ENCODE results near the gene GCGR. TPM values are rescaled to one million over a fixed set of nuclear protein-coding genes. Genes with fewer than 3 reads are reported as not detected.

The GCGR gene
- total and polyA plus RNA-seq, 2 of the 13 experiments (the other 11 are each of a cell fraction or from before 2014, with no cell fraction given): 0.04 to 0.13 TPM

- no peaks in the 10 kb centered on the region for H3K79me2 ChIP-seq (ENCODE audit: insufficient read depth, low read length)
- no peak overlapping the region for H3K4me3 ChIP-seq (replicated peaks in 1 of 3; ENCODE audit: insufficient read depth in 1 of 3, low read depth in 2 of 3, low read length in 3 of 3)
- H3K27me3 ChIP-seq (ENCODE audit: control insufficient read depth in 1 of 2, insufficient read depth in 2 of 2, low read length in 2 of 2): peaks cover 22 to 64% of the 10 kb centered on the region in 2 experiments
- WGBS (ENCODE audit: low lambda C conversion rate): 69% methylated on average over 9 of the region's 9 CpGs
- no peak overlapping the region for H3K4me2 ChIP-seq (ENCODE audit: low read depth, low read length)
- ATAC-seq (no peak), DNase-seq (ENCODE audit: low spot score) (no peak), FAIRE-seq (no peak)
- ChIA-PET CTCF (ENCODE audit: low intra/inter-chr PET ratio, low total read pairs) (interaction anchor here (1.3 kb wide), 1 partner anchor 21 kb away, joined by 3 read pairs; no protein-coding TSS in a partner anchor), POLR2A (no interaction called here)
- H3K9ac ChIP-seq (ENCODE audit: insufficient read depth, low read depth, low read length): no peak overlapping the region
- in situ Hi-C loops (cut with HindIII; ENCODE audit: extremely low pct_ligation_motif_present, low pct_unique_long_range_greater_than_20kb) (no loop called here), intact Hi-C loops (cut with micrococcal nuclease; ENCODE audit: unreplicated experiment) (no loop called here)
- no peaks in the 10 kb centered on the region for H4K20me1 ChIP-seq (ENCODE audit: insufficient read depth, low read length)
- TF ChIP-seq ZNF790 (CRISPR knock-in tag; IDR thresholded peaks at IDR 0.05; ENCODE audit: borderline replicate concordance): no peak
- no peak for TF ChIP-seq LBX2 (CRISPR knock-in tag; IDR thresholded peaks at IDR 0.05; ENCODE audit: borderline replicate concordance)
- no peak overlapping the region for H3K27ac ChIP-seq (ENCODE audit: extremely low read length, insufficient read depth, low read length)
- H3K9me3 ChIP-seq (ENCODE audit: low read length): no peaks in the 10 kb centered on the region
- no peaks in the 10 kb centered on the region for H3K36me3 ChIP-seq (replicated peaks in 1 of 2; ENCODE audit: control insufficient read depth in 1 of 2, insufficient read depth in 2 of 2, low read length in 2 of 2)
- BruUV-seq (replicated peaks): no TSS peak
- no peak overlapping the region for H2AFZ ChIP-seq (ENCODE audit: low read length)
- peaks cover 25% of the 10 kb centered on the region for H3K4me1 ChIP-seq (ENCODE audit: insufficient read depth, low read length)
These were observed 2.6 kb upstream of the GCGR start for GRCh38 chr17:81801327-81801726.

- no peak overlapping the region for H3K4me2 ChIP-seq (ENCODE audit: low read depth, low read length)
- no peaks in the 10 kb centered on the region for H4K20me1 ChIP-seq (ENCODE audit: insufficient read depth, low read length)
- no peak overlapping the region for H2AFZ ChIP-seq (ENCODE audit: low read length)
- 56% methylated on average over 9 of the region's 9 CpGs for WGBS (ENCODE audit: low lambda C conversion rate)
- CTCF ChIA-PET (ENCODE audit: low intra/inter-chr PET ratio, low total read pairs): interaction anchor here (1.3 kb wide), 1 partner anchor 20 kb away, joined by 3 read pairs; no protein-coding TSS in a partner anchor
- no peaks in the 10 kb centered on the region for H3K79me2 ChIP-seq (ENCODE audit: insufficient read depth, low read length)
- in situ Hi-C loops (cut with HindIII; ENCODE audit: extremely low pct_ligation_motif_present, low pct_unique_long_range_greater_than_20kb) (no loop called here), intact Hi-C loops (cut with micrococcal nuclease; ENCODE audit: unreplicated experiment) (no loop called here)
- no TSS peak for BruUV-seq (replicated peaks)
- DNase-seq (ENCODE audit: low spot score) (no peak), FAIRE-seq (no peak), ATAC-seq (no peak)
- peaks cover 22 to 73% of the 10 kb centered on the region in 2 experiments for H3K27me3 ChIP-seq (ENCODE audit: control insufficient read depth in 1 of 2, insufficient read depth in 2 of 2, low read length in 2 of 2)
- no peaks in the 10 kb centered on the region for H3K36me3 ChIP-seq (replicated peaks in 1 of 2; ENCODE audit: control insufficient read depth in 1 of 2, insufficient read depth in 2 of 2, low read length in 2 of 2)
- POLR2A ChIA-PET: interaction anchor here (1.4 kb wide), 1 partner anchor 13 kb away, joined by 4 read pairs; no protein-coding TSS in a partner anchor
- H3K9me3 ChIP-seq (ENCODE audit: low read length): no peaks in the 10 kb centered on the region
- H3K4me3 ChIP-seq (replicated peaks in 1 of 3; ENCODE audit: insufficient read depth in 1 of 3, low read depth in 2 of 3, low read length in 3 of 3): no peak overlapping the region
- H3K4me1 ChIP-seq (ENCODE audit: insufficient read depth, low read length): peaks cover 34% of the 10 kb centered on the region
- no peak overlapping the region for H3K9ac ChIP-seq (ENCODE audit: insufficient read depth, low read depth, low read length)
- no peak overlapping the region for H3K27ac ChIP-seq (ENCODE audit: extremely low read length, insufficient read depth, low read length)
- TF ChIP-seq SNRNP70 (IDR thresholded peaks at IDR 0.05; ENCODE audit: low read depth, low read length): no peak
- peak; percentile 35; the same call in 1 of the 2 replicates for TF ChIP-seq NR2F6 (IDR thresholded peaks at IDR 0.05)
- TF ChIP-seq NR2F6 (CRISPR knock-in tag; IDR thresholded peaks at IDR 0.05): no peak
- no peak for TF ChIP-seq GABPA (IDR thresholded peaks at IDR 0.05; ENCODE audit: low read depth, low read length)
- no peak for TF ChIP-seq GABPA (CRISPR knock-in tag; IDR thresholded peaks at IDR 0.05; ENCODE audit: low read depth)
- no peak for TF ChIP-seq MYPOP (CRISPR knock-in tag; IDR thresholded peaks at IDR 0.05)
- TF ChIP-seq CBFB (CRISPR knock-in tag; IDR thresholded peaks at IDR 0.05): no peak
- TF ChIP-seq THAP8 (CRISPR knock-in tag; IDR thresholded peaks at IDR 0.05; ENCODE audit: borderline replicate concordance): no peak
- no peak for TF ChIP-seq SRSF9 (IDR thresholded peaks at IDR 0.05; ENCODE audit: borderline replicate concordance, insufficient read depth, low read depth, low read length, poor library complexity, severe bottlenecking)
These were observed 1.7 kb upstream of the GCGR start for GRCh38 chr17:81802048-81802758.

Measured in HepG2 (cell line).